Ureter (tissue), 1 donor: ENCODE data around the gene AP4S1. TPM values are rescaled to one million over a fixed set of nuclear protein-coding genes. Genes with fewer than 3 reads are reported as not detected.
"Not testable (repeated sequence)": the region's sequence is repeated elsewhere in the genome, so short reads cannot be mapped to it uniquely, and the experiment has no call there.

Experiments
- DNase-seq: peaks from one replicate; pipeline ENCODE4 v3.0.0-alpha.2; 2020; ENCODE audit warnings: low spot score
- total RNA-seq: library from RNA; stranded (reverse); gene quantifications from one replicate; pipeline ENCODE4 v1.2.4, GENCODE V29; 2023
- donor health status: DM: yes; HTN: yes; CAD: no.

Gene AP4S1
- total RNA-seq, 1 donor from 2014 or later: 14.8 TPM

GRCh38 chr14:31085027-31085426 lies 59.6 kb downstream of the AP4S1 start:
- DNase-seq: no peak

- not testable (repeated sequence) for DNase-seq
Measured at GRCh38 chr14:31086466-31086865, 61.0 kb downstream of the AP4S1 start.

- no peak for DNase-seq
Measured at GRCh38 chr14:31090883-31091764, 65.7 kb downstream of the AP4S1 start.

DNA sequence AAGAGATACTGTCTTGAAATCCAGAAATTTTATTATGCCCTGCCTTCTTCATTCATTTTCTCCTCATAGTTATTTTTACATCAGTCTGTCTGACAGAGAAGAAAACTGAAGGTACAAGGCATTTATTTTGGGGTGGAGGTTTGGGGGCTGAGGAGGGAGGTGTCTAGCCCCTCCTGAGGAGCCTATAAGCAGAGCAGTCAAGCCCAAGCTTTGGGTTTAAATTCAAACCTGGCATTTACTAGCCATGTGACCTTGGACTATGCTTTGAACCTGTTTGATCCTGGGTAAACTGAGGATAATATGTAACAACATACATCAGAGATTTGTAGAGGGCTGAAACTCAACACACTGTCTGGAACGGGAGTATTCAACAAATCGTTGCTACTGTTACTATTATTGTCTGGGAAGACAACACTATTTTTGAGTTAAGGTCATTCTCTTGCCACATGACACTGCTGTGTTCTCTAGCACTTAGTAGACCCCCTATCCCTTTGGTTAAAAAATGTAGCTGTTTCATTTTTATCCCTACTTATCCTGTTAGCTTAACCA lies 66.8 kb downstream of the AP4S1 start:
- no peak for DNase-seq

- DNase-seq: not testable (repeated sequence)
Measured at GRCh38 chr14:31093884-31094839, 68.7 kb downstream of the AP4S1 start.

- not testable (repeated sequence) for DNase-seq
Measured at GRCh38 chr14:31095817-31096216, 70.4 kb downstream of the AP4S1 start.

GRCh38 chr14:31096255-31096654 lies 70.8 kb downstream of the AP4S1 start:
- no peak for DNase-seq

DNA sequence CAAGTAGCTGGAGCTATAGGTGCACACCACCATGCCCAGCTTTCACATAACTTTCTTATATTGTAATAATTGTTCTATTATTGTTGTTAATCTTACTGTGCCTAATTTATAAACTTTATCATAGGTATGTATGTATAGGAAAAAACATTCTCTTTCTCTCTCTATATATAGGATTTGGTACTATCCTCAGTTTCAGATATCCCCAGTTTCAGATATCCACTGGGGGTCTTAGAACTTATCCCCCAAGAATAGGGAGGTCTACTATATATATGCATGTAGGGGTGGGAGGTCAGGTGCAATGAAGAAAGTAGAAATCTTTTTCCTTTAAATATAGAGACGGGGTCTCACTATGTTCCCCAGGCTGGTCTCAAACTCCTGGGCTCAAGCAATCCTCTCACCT lies 71.6 kb downstream of the AP4S1 start:
- no peak for DNase-seq

- DNase-seq: no peak
Measured at GRCh38 chr14:31106768-31107167, 81.3 kb downstream of the AP4S1 start.

GRCh38 chr14:31109257-31109656 lies 83.8 kb downstream of the AP4S1 start:
- DNase-seq: no peak

GRCh38 chr14:31110872-31111271 lies 85.4 kb downstream of the AP4S1 start:
- DNase-seq: no peak

DNA sequence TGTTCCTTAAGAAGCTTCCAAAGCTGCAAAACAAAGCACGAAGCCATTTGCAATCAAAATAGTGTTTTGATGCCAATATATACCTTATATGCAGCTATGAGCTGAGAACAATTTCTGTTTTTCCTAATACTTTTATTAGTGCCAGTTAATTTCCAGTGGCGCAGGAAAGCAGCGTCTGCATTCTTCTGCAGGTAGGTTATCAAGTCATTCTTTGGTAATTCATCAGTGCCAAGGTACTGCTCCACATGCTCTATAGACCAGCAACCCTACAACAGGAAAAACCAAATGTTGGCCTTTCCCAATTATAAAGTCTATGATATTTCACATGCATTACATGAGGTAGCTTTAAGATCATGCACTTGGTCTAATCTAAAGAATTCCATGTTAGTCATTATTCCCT lies 88.3 kb downstream of the AP4S1 start:
- DNase-seq: no peak

DNA sequence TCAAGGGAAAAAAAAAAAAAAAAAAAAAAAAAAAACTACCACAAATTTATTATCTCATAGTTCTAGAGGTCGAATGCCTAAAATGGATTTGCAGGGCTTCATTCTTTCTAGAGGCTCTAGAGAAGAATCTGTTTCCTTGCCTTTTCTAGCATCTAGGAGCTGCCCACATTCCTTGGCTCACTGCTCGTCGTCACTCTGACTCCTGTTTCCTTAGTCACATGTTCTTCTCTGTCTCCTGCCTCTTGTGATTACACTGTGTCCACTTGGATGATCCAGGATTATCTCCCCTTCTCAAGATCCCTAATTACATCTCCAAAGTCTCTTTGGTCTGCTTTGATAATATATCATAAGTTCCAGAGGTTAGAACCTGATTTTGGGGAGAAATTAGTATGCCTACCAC lies 93.4 kb downstream of the AP4S1 start:
- DNase-seq: no peak

- DNase-seq: no peak
Measured at GRCh38 chr14:31122098-31122611, 96.7 kb downstream of the AP4S1 start.

DNA sequence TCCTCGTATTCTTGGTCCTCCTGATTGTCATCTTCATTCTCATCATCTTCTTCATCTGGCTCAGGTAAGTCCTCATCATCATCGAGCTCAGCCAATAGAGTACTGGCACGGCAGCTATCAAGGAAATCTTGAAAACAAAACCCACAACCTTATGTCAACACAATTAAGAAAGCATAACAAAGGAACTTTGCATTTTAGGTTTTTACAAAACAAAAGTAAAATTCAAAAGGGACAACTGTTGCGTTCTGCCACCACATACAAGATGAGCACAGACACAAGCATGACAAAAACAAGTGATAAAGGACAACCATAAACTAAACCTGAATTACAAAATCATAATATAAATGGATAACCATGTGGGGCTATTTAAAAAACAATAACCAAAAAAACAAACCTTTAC lies 97.5 kb downstream of the AP4S1 start:
- DNase-seq: no peak

DNA sequence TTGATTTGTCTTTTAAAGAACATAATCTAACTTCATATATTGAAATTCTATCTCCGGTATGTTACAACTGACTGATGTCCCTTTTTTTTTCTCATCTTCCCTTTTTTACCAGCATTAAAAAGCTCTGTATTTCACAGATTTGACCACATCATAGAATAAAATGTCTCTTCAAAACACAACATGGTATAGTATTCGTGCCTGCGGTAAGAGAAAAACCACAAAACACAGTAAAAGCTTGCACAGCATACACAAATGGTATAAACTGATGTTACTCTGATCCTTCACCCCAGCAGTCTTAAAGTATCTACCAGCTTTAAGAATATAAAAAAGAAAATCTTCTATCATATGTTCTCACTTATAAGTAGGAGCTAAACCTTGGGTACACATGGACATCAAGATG lies 98.7 kb downstream of the AP4S1 start:
- no peak for DNase-seq

DNA sequence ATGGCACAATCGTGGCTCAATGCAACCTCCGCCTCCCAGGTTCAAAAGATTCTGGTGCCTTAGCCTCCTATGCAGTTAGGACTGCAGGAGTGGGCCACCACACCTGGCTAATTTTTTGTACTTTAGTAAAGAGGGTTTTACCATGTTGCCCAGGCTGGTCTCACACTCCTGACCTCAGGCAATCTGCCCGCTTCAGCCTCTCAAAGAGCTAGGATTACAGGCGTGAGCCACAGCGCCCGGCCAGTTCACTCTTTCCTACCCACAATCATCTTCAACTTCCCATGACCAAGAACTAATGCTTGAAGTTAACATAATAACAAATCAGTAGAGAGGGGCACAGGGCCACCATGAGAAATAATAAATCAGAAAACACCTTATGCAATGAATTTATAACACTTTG lies 99.8 kb downstream of the AP4S1 start:
- DNase-seq: no peak

- no peak for DNase-seq
Measured at GRCh38 chr14:31126680-31127079, 101.2 kb downstream of the AP4S1 start.

GRCh38 chr14:31127690-31128089 lies 102.2 kb downstream of the AP4S1 start:
- DNase-seq: no peak

- no peak for DNase-seq
Measured at GRCh38 chr14:31128601-31129526, 103.4 kb downstream of the AP4S1 start.

DNA sequence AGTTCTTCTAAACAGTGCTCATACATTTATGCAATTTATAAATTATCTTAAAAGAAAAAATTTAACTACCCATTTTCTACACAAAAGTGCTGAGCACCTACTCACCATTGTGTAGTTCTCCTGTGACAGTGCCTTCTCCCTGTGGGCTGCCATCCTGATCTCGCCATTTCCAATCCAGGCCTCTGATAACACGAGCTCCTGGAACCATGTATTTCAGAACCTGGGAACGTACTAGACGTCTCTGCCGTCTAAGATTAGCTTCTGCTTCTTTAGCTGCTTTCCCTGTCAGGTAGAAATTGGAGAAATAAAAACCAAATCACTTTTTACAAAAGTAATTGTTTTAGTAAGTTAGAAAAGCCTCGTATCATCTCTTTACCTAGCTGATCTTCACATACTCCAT lies 107.7 kb downstream of the AP4S1 start:
- no peak for DNase-seq
